Measurements from ENCODE around the gene CHST4. TPM values are rescaled to one million over a fixed set of nuclear protein-coding genes. Genes with fewer than 3 reads are reported as not detected.

Gene CHST4
- total RNA-seq, 1 experiment from 2014 or later = 9.9 TPM

DNA sequence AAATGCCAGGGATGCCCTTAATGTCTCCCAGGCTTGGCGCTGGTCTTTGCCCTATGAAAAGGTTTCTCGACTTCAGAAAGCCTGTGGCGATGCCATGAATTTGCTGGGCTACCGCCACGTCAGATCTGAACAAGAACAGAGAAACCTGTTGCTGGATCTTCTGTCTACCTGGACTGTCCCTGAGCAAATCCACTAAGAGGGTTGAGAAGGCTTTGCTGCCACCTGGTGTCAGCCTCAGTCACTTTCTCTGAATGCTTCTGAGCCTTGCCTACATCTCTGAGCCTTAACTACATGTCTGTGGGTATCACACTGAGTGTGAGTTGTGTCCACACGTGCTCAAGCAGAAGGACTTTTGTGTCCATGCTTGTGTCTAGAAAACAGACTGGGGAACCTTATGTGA lies 11.4 kb downstream of the CHST4 start:
- H3K27ac Mint-ChIP-seq = no peak overlapping the region
- CTCF ChIA-PET = interaction anchor here (0.9 to 3.6 kb wide), 5 partner anchors 38 to 115 kb away, joined by 3 to 17 read pairs (median 4); partner anchors contain the start of gene TAT
- no peak overlapping the region for H3K4me3 Mint-ChIP-seq
- no peaks in the 10 kb centered on the region for H3K27me3 Mint-ChIP-seq (ENCODE audit: low read depth)
- H3K36me3 Mint-ChIP-seq = no peaks in the 10 kb centered on the region
- no peaks in the 10 kb centered on the region for H3K9me3 Mint-ChIP-seq
- H3K4me1 Mint-ChIP-seq = peaks cover 4% of the 10 kb centered on the region; the same call in 1 of the 2 replicates
- peak; percentile 66 for DNase-seq (ENCODE audit: low spot score)
- TF ChIP-seq, protein P1, sequence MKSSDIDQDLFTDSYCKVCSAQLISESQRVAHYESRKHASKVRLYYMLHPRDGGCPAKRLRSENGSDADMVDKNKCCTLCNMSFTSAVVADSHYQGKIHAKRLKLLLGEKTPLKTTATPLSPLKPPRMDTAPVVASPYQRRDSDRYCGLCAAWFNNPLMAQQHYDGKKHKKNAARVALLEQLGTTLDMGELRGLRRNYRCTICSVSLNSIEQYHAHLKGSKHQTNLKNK (CRISPR knock-in tag; IDR thresholded peaks at IDR 0.05) = no peak
- peak; percentile 34; the same call in 1 of the 2 replicates for TF ChIP-seq GABPB1 (CRISPR knock-in tag; IDR thresholded peaks at IDR 0.05)
- TF ChIP-seq, protein P2, sequence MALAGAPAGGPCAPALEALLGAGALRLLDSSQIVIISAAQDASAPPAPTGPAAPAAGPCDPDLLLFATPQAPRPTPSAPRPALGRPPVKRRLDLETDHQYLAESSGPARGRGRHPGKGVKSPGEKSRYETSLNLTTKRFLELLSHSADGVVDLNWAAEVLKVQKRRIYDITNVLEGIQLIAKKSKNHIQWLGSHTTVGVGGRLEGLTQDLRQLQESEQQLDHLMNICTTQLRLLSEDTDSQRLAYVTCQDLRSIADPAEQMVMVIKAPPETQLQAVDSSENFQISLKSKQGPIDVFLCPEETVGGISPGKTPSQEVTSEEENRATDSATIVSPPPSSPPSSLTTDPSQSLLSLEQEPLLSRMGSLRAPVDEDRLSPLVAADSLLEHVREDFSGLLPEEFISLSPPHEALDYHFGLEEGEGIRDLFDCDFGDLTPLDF (CRISPR knock-in tag; IDR thresholded peaks at IDR 0.05) = no peak
- TF ChIP-seq, protein P3, sequence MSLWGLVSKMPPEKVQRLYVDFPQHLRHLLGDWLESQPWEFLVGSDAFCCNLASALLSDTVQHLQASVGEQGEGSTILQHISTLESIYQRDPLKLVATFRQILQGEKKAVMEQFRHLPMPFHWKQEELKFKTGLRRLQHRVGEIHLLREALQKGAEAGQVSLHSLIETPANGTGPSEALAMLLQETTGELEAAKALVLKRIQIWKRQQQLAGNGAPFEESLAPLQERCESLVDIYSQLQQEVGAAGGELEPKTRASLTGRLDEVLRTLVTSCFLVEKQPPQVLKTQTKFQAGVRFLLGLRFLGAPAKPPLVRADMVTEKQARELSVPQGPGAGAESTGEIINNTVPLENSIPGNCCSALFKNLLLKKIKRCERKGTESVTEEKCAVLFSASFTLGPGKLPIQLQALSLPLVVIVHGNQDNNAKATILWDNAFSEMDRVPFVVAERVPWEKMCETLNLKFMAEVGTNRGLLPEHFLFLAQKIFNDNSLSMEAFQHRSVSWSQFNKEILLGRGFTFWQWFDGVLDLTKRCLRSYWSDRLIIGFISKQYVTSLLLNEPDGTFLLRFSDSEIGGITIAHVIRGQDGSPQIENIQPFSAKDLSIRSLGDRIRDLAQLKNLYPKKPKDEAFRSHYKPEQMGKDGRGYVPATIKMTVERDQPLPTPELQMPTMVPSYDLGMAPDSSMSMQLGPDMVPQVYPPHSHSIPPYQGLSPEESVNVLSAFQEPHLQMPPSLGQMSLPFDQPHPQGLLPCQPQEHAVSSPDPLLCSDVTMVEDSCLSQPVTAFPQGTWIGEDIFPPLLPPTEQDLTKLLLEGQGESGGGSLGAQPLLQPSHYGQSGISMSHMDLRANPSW (CRISPR knock-in tag; conservative IDR thresholded peaks at IDR 0.05; ENCODE audit: low read depth) = no peak
- no peak for TF ChIP-seq FOXK1 (CRISPR knock-in tag; IDR thresholded peaks at IDR 0.05)
- TF ChIP-seq, protein P4, sequence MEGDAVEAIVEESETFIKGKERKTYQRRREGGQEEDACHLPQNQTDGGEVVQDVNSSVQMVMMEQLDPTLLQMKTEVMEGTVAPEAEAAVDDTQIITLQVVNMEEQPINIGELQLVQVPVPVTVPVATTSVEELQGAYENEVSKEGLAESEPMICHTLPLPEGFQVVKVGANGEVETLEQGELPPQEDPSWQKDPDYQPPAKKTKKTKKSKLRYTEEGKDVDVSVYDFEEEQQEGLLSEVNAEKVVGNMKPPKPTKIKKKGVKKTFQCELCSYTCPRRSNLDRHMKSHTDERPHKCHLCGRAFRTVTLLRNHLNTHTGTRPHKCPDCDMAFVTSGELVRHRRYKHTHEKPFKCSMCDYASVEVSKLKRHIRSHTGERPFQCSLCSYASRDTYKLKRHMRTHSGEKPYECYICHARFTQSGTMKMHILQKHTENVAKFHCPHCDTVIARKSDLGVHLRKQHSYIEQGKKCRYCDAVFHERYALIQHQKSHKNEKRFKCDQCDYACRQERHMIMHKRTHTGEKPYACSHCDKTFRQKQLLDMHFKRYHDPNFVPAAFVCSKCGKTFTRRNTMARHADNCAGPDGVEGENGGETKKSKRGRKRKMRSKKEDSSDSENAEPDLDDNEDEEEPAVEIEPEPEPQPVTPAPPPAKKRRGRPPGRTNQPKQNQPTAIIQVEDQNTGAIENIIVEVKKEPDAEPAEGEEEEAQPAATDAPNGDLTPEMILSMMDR (IDR thresholded peaks at IDR 0.05) = peak; percentile 51; the same call in 1 of the 2 replicates
- TF ChIP-seq, protein P5, sequence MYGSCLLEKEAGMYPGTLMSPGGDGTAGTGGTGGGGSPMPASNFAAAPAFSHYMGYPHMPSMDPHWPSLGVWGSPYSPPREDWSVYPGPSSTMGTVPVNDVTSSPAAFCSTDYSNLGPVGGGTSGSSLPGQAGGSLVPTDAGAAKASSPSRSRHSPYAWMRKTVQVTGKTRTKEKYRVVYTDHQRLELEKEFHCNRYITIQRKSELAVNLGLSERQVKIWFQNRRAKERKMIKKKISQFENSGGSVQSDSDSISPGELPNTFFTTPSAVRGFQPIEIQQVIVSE (CRISPR knock-in tag; IDR thresholded peaks at IDR 0.05; ENCODE audit: borderline replicate concordance) = no peak
- ATAC-seq = peak; percentile 87
- POLR2A ChIA-PET = no interaction called here

DNA sequence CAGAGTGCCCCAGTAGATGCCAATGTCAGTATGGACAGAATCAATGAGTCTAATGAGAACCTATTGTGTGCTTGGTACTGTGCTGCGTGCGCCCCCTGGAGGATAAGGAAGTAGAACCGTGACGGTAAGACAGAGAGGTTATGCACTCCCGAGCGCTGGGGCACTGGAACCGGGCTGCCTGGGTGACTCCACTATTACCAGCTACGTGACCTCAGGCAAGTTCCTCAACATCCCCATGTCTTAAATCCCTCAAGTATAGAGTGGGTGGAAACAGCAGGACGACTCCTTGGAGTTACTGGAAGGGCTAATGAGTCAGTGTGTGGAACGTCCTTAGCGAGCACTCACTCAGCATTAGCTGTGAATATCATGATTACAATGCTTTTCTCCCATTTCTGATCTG lies 16.2 kb downstream of the CHST4 start:
- TF ChIP-seq, protein P3 (CRISPR knock-in tag; conservative IDR thresholded peaks at IDR 0.05; ENCODE audit: low read depth) = no peak
- TF ChIP-seq, protein P1 (CRISPR knock-in tag; IDR thresholded peaks at IDR 0.05) = no peak
- TF ChIP-seq, protein P4 (IDR thresholded peaks at IDR 0.05) = peak; percentile 70
- TF ChIP-seq OVOL2 (CRISPR knock-in tag; IDR thresholded peaks at IDR 0.05; ENCODE audit: borderline replicate concordance) = no peak
- no peaks in the 10 kb centered on the region for H3K9me3 Mint-ChIP-seq
- DNase-seq (ENCODE audit: low spot score) (peak; percentile 87), ATAC-seq (peak; percentile 97)
- H3K4me1 Mint-ChIP-seq = peaks cover 4% of the 10 kb centered on the region; the same call in 1 of the 2 replicates
- H3K27me3 Mint-ChIP-seq (ENCODE audit: low read depth) = no peaks in the 10 kb centered on the region
- H3K36me3 Mint-ChIP-seq = no peaks in the 10 kb centered on the region
- H3K27ac Mint-ChIP-seq = no peak overlapping the region
- H3K4me3 Mint-ChIP-seq = no peak overlapping the region
- CTCF ChIA-PET = interaction anchor here (0.6 to 3.7 kb wide), 21 partner anchors 8 to 175 kb away, joined by 3 to 35 read pairs (median 4); partner anchors contain the start of genes CHST4 and ZNF23
- POLR2A ChIA-PET = no interaction called here

All from WTC11 (cell line).